ENCODE data around the gene DOK3.

GRCh38 chr5:177527595-177527994, 18.0 kb upstream of the DOK3 start:
- TF ChIP-seq POLR2AphosphoS5 (IDR thresholded peaks at IDR 0.05; ENCODE audit: low read depth, low read length) (no peak), TAF1 (IDR thresholded peaks at IDR 0.05; ENCODE audit: borderline replicate concordance, insufficient read depth, low read length) (no peak), FOXP2 (optimal IDR thresholded peaks at IDR 0.05; ENCODE audit: borderline replicate concordance, extremely low read depth, extremely low read length, insufficient read depth) (no peak)
- TF ChIP-seq, protein P1, sequence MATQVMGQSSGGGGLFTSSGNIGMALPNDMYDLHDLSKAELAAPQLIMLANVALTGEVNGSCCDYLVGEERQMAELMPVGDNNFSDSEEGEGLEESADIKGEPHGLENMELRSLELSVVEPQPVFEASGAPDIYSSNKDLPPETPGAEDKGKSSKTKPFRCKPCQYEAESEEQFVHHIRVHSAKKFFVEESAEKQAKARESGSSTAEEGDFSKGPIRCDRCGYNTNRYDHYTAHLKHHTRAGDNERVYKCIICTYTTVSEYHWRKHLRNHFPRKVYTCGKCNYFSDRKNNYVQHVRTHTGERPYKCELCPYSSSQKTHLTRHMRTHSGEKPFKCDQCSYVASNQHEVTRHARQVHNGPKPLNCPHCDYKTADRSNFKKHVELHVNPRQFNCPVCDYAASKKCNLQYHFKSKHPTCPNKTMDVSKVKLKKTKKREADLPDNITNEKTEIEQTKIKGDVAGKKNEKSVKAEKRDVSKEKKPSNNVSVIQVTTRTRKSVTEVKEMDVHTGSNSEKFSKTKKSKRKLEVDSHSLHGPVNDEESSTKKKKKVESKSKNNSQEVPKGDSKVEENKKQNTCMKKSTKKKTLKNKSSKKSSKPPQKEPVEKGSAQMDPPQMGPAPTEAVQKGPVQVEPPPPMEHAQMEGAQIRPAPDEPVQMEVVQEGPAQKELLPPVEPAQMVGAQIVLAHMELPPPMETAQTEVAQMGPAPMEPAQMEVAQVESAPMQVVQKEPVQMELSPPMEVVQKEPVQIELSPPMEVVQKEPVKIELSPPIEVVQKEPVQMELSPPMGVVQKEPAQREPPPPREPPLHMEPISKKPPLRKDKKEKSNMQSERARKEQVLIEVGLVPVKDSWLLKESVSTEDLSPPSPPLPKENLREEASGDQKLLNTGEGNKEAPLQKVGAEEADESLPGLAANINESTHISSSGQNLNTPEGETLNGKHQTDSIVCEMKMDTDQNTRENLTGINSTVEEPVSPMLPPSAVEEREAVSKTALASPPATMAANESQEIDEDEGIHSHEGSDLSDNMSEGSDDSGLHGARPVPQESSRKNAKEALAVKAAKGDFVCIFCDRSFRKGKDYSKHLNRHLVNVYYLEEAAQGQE (IDR thresholded peaks at IDR 0.05; ENCODE audit: insufficient read depth in 1 of 2, low read depth in 2 of 2, low read length in 2 of 2), result no peak

Data from PFSK-1 (cell line).